HepG2 (cell line): ENCODE results near the gene MYRFL. TPM values are rescaled to one million over a fixed set of nuclear protein-coding genes. Genes with fewer than 3 reads are reported as not detected.

Experiments
- ATAC-seq: fragments of 200-7000 bp; cut with Tn5 transposase; 3 replicates; pipeline ENCODE4 v1.9.1; 2020; ENCODE audit warnings: mild to moderate bottlenecking, moderate library complexity
- BruUV-seq: library from RNA; stranded (reverse); fragments of 400-500 nt; replicated peaks from 2 replicates; lab custom pipeline; 2021; lab: Mats Ljungman, UMichigan
- CTCF ChIA-PET: fragments of 300-600 bp; formaldehyde crosslinking; extraction: SDS; loops from one replicate; lab custom pipeline; 2021; ENCODE audit warnings: low total read pairs, inconsistent platforms, low intra/inter-chr PET ratio; lab: Yijun Ruan, JAX
- POLR2A ChIA-PET: fragments of 350-600 bp; sonication (Branson Sonifier 250); formaldehyde crosslinking; loops from one replicate; lab custom pipeline; 2020; ENCODE audit warnings: antibody characterized with exemption, inconsistent platforms; lab: Yijun Ruan, JAX
- DNase-seq: peaks from one replicate; pipeline ENCODE4 v3.0.0-alpha.2; 2015; ENCODE audit warnings: low spot score
- FAIRE-seq: peaks from 3 replicates; lab custom pipeline; 2011; peaks lifted over from hg19 to GRCh38; lab: Jason Lieb, UNC
- H2AFZ ChIP-seq: one replicate; pipeline ENCODE4 v1.6.1; 2011; ENCODE audit warnings: low read length, inconsistent platforms
- H3K27ac ChIP-seq: fragments of 300-600 bp; 3 replicates; pipeline ENCODE4 v1.8.0; 2011; ENCODE audit warnings: mixed run types, mild to moderate bottlenecking, mixed read lengths, low read length, inconsistent platforms; ENCODE audit not compliant: insufficient read depth; ENCODE audit errors: extremely low read length
- H3K27me3 ChIP-seq, 2 experiments: fragments of 200-600 bp in 1 of 2; 2 replicates in 1 of 2; 3 replicates in 1 of 2; pipeline versions ENCODE4 v1.6.0 to v1.8.0; 2011; ENCODE audit warnings: low read length in 2 of 2, mild to moderate bottlenecking in 2 of 2, moderate library complexity in 2 of 2, inconsistent platforms in 1 of 2; ENCODE audit not compliant: insufficient read depth in 2 of 2, control insufficient read depth in 1 of 2
- H3K36me3 ChIP-seq, 2 experiments: fragments of 200-600 bp in 1 of 2; replicated peaks in 1 of 2; 2 replicates in 1 of 2; 3 replicates in 1 of 2; pipeline versions ENCODE4 v1.5.1 to v1.8.0; 2011; ENCODE audit warnings: low read length in 2 of 2, inconsistent platforms in 1 of 2; ENCODE audit not compliant: insufficient read depth in 2 of 2, control insufficient read depth in 1 of 2
- H3K4me1 ChIP-seq: 2 replicates; pipeline ENCODE4 v1.5.1; 2012; ENCODE audit warnings: low read length, inconsistent platforms; ENCODE audit not compliant: insufficient read depth
- H3K4me2 ChIP-seq: 2 replicates; pipeline ENCODE4 v1.6.0; 2011; ENCODE audit warnings: low read depth, low read length, inconsistent platforms
- H3K4me3 ChIP-seq, 3 experiments: fragments of 200-600 bp in 1 of 3; sonication (generic), shearing (Covaris generic) in 1 of 3; replicated peaks in 1 of 3; 2 replicates each; pipeline ENCODE4 v1.5.1; 2011 to 2016; ENCODE audit warnings: low read length in 3 of 3, inconsistent platforms in 2 of 3, low read depth in 2 of 3, mild to moderate bottlenecking in 2 of 3, control low read depth in 1 of 3, mixed read lengths in 1 of 3; ENCODE audit not compliant: insufficient read depth in 1 of 3
- H3K79me2 ChIP-seq: one replicate; pipeline ENCODE4 v1.6.1; 2011; ENCODE audit warnings: low read length, inconsistent platforms; ENCODE audit not compliant: insufficient read depth
- H3K9ac ChIP-seq: 2 replicates; pipeline ENCODE4 v1.6.0; 2011; ENCODE audit warnings: mild to moderate bottlenecking, low read depth, low read length, inconsistent platforms; ENCODE audit not compliant: insufficient read depth
- H3K9me3 ChIP-seq: 2 replicates; pipeline ENCODE4 v1.5.1; 2012; ENCODE audit warnings: mild to moderate bottlenecking, low read length
- H4K20me1 ChIP-seq: 2 replicates; pipeline ENCODE4 v1.6.0; 2011; ENCODE audit warnings: inconsistent platforms, mild to moderate bottlenecking, low read length, moderate library complexity; ENCODE audit not compliant: insufficient read depth
- MAFF ChIP-seq: IDR thresholded peaks from 2 replicates; pipeline ENCODE4 v1.6.1; 2011; ENCODE audit warnings: low read depth, low read length, improper control_type of control experiment
- SMAD3 ChIP-seq: sonication (generic); formaldehyde crosslinking; IDR thresholded peaks from 2 replicates; pipeline ENCODE4 v1.4.0; 2020; ENCODE audit warnings: missing genetic modification reagents
- SMARCC2 ChIP-seq: fragments of 450-650 bp; IDR thresholded peaks from 2 replicates; pipeline ENCODE4 v1.6.1; 2017; ENCODE audit warnings: antibody characterized with exemption, mild to moderate bottlenecking
- ZNF362 ChIP-seq: sonication (generic); formaldehyde crosslinking; IDR thresholded peaks from 2 replicates; pipeline ENCODE4 v1.4.0; 2020; ENCODE audit warnings: missing genetic modification reagents, mild to moderate bottlenecking, borderline replicate concordance
- ZNF432 ChIP-seq: sonication (generic); formaldehyde crosslinking; IDR thresholded peaks from 2 replicates; pipeline ENCODE4 v1.5.0; 2020; ENCODE audit warnings: missing genetic modification reagents, mild to moderate bottlenecking, borderline replicate concordance
- ZNF552 ChIP-seq: sonication (generic); formaldehyde crosslinking; IDR thresholded peaks from 2 replicates; pipeline ENCODE4 v1.9.0; 2022; ENCODE audit warnings: missing genetic modification reagents, mild to moderate bottlenecking, borderline replicate concordance
- ZNF768 ChIP-seq: sonication (generic); formaldehyde crosslinking; IDR thresholded peaks from 2 replicates; pipeline ENCODE4 v1.4.0; 2020; ENCODE audit warnings: missing genetic modification reagents
- ZSCAN22 ChIP-seq: sonication (generic); formaldehyde crosslinking; IDR thresholded peaks from 2 replicates; pipeline ENCODE4 v1.4.0; 2020; ENCODE audit warnings: mild to moderate bottlenecking, missing genetic modification reagents
- WGBS: methylation state at CpG from one replicate; pipeline ENCODE4 v1.1.6; 2017; ENCODE audit warnings: low lambda C conversion rate; 5-methylcytosine and 5-hydroxymethylcytosine counted together
- in situ Hi-C: cut with HindIII; loops from 2 replicates; pipeline ENCODE4 v1.10.0; 2017; ENCODE audit warnings: low pct_unique_long_range_greater_than_20kb; ENCODE audit not compliant: extremely low pct_ligation_motif_present
- intact Hi-C: fragments of 100-400 bp; cut with micrococcal nuclease; formaldehyde crosslinking; loops from one replicate; pipeline ENCODE4 v1.10.0; 2022; ENCODE audit not compliant: unreplicated experiment
- polyA plus RNA-seq, 8 experiments: library from polyadenylated mRNA; depleted of rRNA in 3 of 8; stranded (reverse) in 7 of 8; unstranded in 1 of 8; fragments of >200 nt; fragmentation: Illumina TruSeq in 4 of 8; extraction: Trizol in 4 of 8; gene quantifications; 2 replicates each; pipeline versions ENCODE4 v1.2.1 to v1.2.3, GENCODE V29; 2011 to 2016; ENCODE audit warnings: low read depth in 4 of 8, missing spikeins in 1 of 8, mixed read lengths in 1 of 8; ENCODE audit not compliant: insufficient read depth in 1 of 8
- total RNA-seq, 5 experiments: library from RNA; depleted of rRNA; stranded (reverse); fragments of >200 nt; fragmentation: Illumina TruSeq; extraction: Trizol; gene quantifications; 2 replicates each; pipeline ENCODE4 v1.2.3, GENCODE V29; 2016; ENCODE audit warnings: low read depth in 1 of 5

The MYRFL gene
- total and polyA plus RNA-seq, 2 of the 13 experiments (the other 11 are each of a cell fraction or from before 2014, with no cell fraction given): 0.09 to 0.11 TPM

DNA sequence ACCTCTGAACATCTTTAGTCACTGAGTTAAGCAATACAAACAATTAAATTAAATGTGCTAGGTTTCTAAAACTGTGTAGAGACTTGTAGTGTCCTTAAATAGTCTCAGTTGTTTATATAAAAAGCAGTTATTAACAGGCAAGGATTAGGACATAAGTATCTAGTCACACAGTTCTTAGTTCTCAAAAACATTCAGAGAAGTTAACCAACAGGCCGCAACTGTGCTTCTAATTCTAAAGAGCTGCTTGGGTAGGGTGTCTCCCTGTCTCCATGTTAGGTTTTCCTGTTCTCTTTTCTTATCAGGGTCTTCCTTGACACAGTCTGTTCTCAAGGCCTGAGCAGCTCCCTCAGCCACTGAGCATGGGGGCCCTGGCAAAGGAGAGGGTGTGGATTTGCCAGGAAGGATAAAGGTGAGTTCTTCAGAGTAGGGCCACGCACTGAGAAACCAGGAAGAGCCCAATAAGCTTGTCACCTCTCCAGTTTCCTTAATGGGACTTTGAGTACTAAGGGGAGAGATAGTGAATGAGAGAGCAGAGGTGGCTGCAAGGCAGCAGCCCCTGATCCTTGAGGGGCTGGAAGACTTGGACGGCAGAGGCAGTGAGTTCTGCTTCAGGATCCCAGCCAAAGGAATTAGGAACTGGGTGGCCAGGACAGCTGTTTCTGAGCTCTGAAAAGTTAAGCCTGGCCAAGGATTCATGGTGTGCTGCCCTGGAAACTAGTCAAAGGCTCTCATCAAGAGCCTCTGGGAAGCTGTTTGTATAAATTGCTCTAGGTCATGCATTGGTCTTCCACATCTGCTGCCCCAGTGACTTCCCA is 177.3 kb downstream of the MYRFL start (continued):
- TF ChIP-seq ZNF362: no peak
- no peak for TF ChIP-seq ZNF768 (CRISPR knock-in tag)
- no peak for TF ChIP-seq ZNF552 (CRISPR knock-in tag)
- TF ChIP-seq SMARCC2: no peak
- no peak for TF ChIP-seq ZNF432 (CRISPR knock-in tag)

DNA sequence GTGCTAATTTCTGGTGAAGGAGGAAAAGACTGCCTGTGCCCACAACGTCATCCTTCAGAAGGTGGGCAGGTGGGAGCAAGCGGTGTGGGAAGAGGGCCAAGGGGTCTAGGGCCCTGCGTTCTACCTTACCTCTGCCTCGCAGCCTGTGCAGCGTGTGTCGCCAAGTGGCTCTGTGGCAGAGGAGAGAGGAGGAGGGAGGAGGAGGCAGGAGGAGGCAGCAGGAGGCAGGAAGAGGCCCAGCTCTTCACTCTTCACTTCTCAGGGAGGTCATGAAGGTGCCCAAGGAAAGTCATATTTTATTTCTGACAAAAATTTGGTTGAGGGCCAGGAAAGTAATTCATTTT is 177.9 kb downstream of the MYRFL start:
- no peak overlapping the region for H3K27ac ChIP-seq
- H3K36me3 ChIP-seq: no peaks in the 10 kb centered on the region
- H3K79me2 ChIP-seq: no peaks in the 10 kb centered on the region
- ATAC-seq: no peak
- intact Hi-C loops: no loop called here
- ChIA-PET POLR2A (no interaction called here), CTCF (no interaction called here)
- in situ Hi-C loops: no loop called here
- TF ChIP-seq MAFF (no peak), SMAD3 (no peak), ZSCAN22 (CRISPR knock-in tag) (no peak)
- H3K4me2 ChIP-seq: no peak overlapping the region
- H3K9me3 ChIP-seq: no peaks in the 10 kb centered on the region
- no peak for FAIRE-seq
- no TSS peak for BruUV-seq
- DNase-seq: no peak
- H3K4me1 ChIP-seq: no peaks in the 10 kb centered on the region
- no peak overlapping the region for H3K4me3 ChIP-seq
- H3K27me3 ChIP-seq: peaks cover 0 to 3% of the 10 kb centered on the region in 2 experiments; a peak in 1 of 5 replicates
- 54% methylated on average over 6 of the region's 6 CpGs for WGBS
- H4K20me1 ChIP-seq: no peaks in the 10 kb centered on the region
- no peak overlapping the region for H3K9ac ChIP-seq
- no peak overlapping the region for H2AFZ ChIP-seq
